ENCODE results near the gene VASN.

Gene VASN

DNA sequence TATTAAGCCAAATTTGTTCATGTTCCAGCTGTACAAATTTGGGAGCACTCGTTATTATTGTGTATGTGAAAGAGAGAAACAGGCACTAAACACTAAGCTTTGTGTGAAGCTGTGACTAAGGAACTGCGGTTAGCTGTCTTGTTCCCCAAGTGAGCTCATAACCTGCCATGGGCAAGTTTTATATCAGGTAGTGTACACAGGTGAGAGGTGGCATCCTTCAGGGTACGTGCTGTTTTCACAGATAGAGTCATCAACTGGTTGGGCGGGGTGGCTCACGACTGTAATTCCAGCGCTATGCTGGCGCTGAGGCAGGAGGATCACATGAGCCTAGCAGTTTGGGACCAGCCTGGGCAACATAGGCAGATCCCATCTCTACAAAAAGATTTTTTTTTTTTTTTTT, 56.9 kb downstream of the VASN start:
- TF ChIP-seq ZNF384 (IDR thresholded peaks at IDR 0.05), result no peak
- no peak for TF ChIP-seq TARDBP (IDR thresholded peaks at IDR 0.05)
- no peak for TF ChIP-seq FOXM1 (IDR thresholded peaks at IDR 0.05; ENCODE audit: borderline replicate concordance)
- no peak for TF ChIP-seq HDGF (IDR thresholded peaks at IDR 0.05; ENCODE audit: borderline replicate concordance)
- TF ChIP-seq, protein P1, sequence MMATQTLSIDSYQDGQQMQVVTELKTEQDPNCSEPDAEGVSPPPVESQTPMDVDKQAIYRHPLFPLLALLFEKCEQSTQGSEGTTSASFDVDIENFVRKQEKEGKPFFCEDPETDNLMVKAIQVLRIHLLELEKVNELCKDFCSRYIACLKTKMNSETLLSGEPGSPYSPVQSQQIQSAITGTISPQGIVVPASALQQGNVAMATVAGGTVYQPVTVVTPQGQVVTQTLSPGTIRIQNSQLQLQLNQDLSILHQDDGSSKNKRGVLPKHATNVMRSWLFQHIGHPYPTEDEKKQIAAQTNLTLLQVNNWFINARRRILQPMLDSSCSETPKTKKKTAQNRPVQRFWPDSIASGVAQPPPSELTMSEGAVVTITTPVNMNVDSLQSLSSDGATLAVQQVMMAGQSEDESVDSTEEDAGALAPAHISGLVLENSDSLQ (IDR thresholded peaks at IDR 0.05), result no peak
- TF ChIP-seq LEF1 (IDR thresholded peaks at IDR 0.05; ENCODE audit: borderline replicate concordance), result no peak
- no peak for TF ChIP-seq SP1 (IDR thresholded peaks at IDR 0.05)
- no peak for TF ChIP-seq NFRKB (IDR thresholded peaks at IDR 0.05)
- TF ChIP-seq ELF4 (IDR thresholded peaks at IDR 0.05), result no peak
- no peak for TF ChIP-seq FOXK2 (IDR thresholded peaks at IDR 0.05)
- no peak for TF ChIP-seq BHLHE40 (IDR thresholded peaks at IDR 0.05; ENCODE audit: borderline replicate concordance)
- TF ChIP-seq ARNT (IDR thresholded peaks at IDR 0.05), result no peak
- TF ChIP-seq SUZ12 (IDR thresholded peaks at IDR 0.05), result no peak
- no peak for TF ChIP-seq CTBP1 (IDR thresholded peaks at IDR 0.05; ENCODE audit: borderline replicate concordance)
- POLR2A ChIA-PET, result interaction anchor here (1.8 kb wide), 1 partner anchor 11 kb away, joined by 7 read pairs; the partner anchor contains the start of gene CORO7
- CTCF ChIA-PET, result no interaction called here
- no peak for DNase-seq (ENCODE audit: extremely low spot score)

DNA sequence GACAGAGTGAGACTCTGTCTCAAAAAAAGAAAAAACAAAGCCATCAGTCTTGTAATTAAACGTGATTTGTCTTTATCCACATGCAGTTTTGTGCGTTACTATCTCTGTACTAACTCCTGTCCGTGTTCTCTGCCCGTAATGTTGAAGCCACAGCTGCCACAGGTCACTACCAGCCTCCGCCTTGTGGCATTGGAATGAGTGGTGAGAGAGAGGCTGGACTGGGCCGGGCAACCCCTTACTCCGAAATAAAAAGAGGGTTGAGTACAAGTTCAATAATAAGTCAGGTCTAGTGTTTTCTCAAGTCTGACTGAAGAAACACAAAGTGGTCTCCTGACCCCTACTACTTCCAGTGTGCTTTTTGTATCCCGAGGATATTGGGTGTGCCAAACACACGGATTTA, 59.4 kb downstream of the VASN start:
- ChIA-PET POLR2A (no interaction called here), CTCF (no interaction called here)
- DNase-seq (ENCODE audit: extremely low spot score), result no peak
- TF ChIP-seq TARDBP (IDR thresholded peaks at IDR 0.05) (no peak), FOXA1 (IDR thresholded peaks at IDR 0.05) (no peak), ELF4 (IDR thresholded peaks at IDR 0.05) (no peak), BHLHE40 (IDR thresholded peaks at IDR 0.05; ENCODE audit: borderline replicate concordance) (no peak), CTBP1 (IDR thresholded peaks at IDR 0.05; ENCODE audit: borderline replicate concordance) (no peak), ZNF384 (IDR thresholded peaks at IDR 0.05) (no peak), ARNT (IDR thresholded peaks at IDR 0.05) (no peak), FOXM1 (IDR thresholded peaks at IDR 0.05; ENCODE audit: borderline replicate concordance) (no peak), HDGF (IDR thresholded peaks at IDR 0.05; ENCODE audit: borderline replicate concordance) (no peak), NFRKB (IDR thresholded peaks at IDR 0.05) (no peak), SUZ12 (IDR thresholded peaks at IDR 0.05) (no peak), L3MBTL2 (conservative IDR thresholded peaks at IDR 0.05) (no peak), FOXK2 (IDR thresholded peaks at IDR 0.05) (no peak), LEF1 (IDR thresholded peaks at IDR 0.05; ENCODE audit: borderline replicate concordance) (no peak), SP1 (IDR thresholded peaks at IDR 0.05) (no peak)
- TF ChIP-seq, protein P1 (IDR thresholded peaks at IDR 0.05), result no peak
